ENCODE data around the gene GUF1. TPM values are rescaled to one million over a fixed set of nuclear protein-coding genes. Genes with fewer than 3 reads are reported as not detected.

The GUF1 gene
- total and polyA plus RNA-seq, 2 of the 13 experiments (the other 11 are each of a cell fraction or from before 2014, with no cell fraction given), result 10.3 to 24.6 TPM

DNA sequence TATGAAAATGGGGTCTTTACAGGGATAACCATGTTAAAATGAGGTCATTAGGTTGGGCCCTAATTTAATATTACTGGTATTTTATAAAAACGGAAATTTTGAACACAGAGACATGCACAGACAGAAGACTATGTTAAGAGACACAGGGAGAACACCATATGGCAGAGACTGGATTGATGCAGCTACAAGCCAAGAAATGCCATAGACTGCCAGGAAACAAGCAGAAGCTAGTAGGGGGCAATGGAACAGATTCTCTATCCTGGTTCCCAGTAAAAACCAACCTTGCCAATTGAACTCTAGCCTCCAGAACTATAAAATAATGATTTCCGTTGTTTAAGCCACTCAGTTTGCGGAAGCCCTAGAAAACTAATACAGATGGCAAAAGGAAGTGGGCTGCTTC is 6.6 kb upstream of the GUF1 start:
- intact Hi-C loops (cut with micrococcal nuclease; ENCODE audit: unreplicated experiment) (no loop called here), in situ Hi-C loops (cut with HindIII; ENCODE audit: extremely low pct_ligation_motif_present, low pct_unique_long_range_greater_than_20kb) (no loop called here)
- FAIRE-seq, result no peak
- no peak overlapping the region for H2AFZ ChIP-seq (ENCODE audit: low read length)
- ATAC-seq, result no peak
- DNase-seq (ENCODE audit: low spot score), result no peak
- H3K4me1 ChIP-seq (ENCODE audit: insufficient read depth, low read length), result no peaks in the 10 kb centered on the region
- H3K79me2 ChIP-seq (ENCODE audit: insufficient read depth, low read length), result no peaks in the 10 kb centered on the region
- 40% methylated on average over 3 of the region's 3 CpGs for WGBS (ENCODE audit: low lambda C conversion rate)
- BruUV-seq (replicated peaks), result no TSS peak
- H3K27me3 ChIP-seq (ENCODE audit: control insufficient read depth in 1 of 2, insufficient read depth in 2 of 2, low read length in 2 of 2), result no peaks in the 10 kb centered on the region; a peak in 1 of 5 replicates
- H3K36me3 ChIP-seq (replicated peaks in 1 of 2; ENCODE audit: control insufficient read depth in 1 of 2, insufficient read depth in 2 of 2, low read length in 2 of 2), result no peaks in the 10 kb centered on the region
- ChIA-PET CTCF (ENCODE audit: low intra/inter-chr PET ratio, low total read pairs) (no interaction called here), POLR2A (no interaction called here)
- TF ChIP-seq, protein P1, sequence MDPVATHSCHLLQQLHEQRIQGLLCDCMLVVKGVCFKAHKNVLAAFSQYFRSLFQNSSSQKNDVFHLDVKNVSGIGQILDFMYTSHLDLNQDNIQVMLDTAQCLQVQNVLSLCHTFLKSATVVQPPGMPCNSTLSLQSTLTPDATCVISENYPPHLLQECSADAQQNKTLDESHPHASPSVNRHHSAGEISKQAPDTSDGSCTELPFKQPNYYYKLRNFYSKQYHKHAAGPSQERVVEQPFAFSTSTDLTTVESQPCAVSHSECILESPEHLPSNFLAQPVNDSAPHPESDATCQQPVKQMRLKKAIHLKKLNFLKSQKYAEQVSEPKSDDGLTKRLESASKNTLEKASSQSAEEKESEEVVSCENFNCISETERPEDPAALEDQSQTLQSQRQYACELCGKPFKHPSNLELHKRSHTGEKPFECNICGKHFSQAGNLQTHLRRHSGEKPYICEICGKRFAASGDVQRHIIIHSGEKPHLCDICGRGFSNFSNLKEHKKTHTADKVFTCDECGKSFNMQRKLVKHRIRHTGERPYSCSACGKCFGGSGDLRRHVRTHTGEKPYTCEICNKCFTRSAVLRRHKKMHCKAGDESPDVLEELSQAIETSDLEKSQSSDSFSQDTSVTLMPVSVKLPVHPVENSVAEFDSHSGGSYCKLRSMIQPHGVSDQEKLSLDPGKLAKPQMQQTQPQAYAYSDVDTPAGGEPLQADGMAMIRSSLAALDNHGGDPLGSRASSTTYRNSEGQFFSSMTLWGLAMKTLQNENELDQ (CRISPR knock-in tag; IDR thresholded peaks at IDR 0.05; ENCODE audit: borderline replicate concordance), result no peak
- no peak for TF ChIP-seq TFDP2 (CRISPR knock-in tag; IDR thresholded peaks at IDR 0.05)
- TF ChIP-seq ZNF101 (CRISPR knock-in tag; IDR thresholded peaks at IDR 0.05; ENCODE audit: borderline replicate concordance, low read depth), result no peak
- no peak for TF ChIP-seq MEF2D (CRISPR knock-in tag; IDR thresholded peaks at IDR 0.05)
- TF ChIP-seq U2AF2 (IDR thresholded peaks at IDR 0.05; ENCODE audit: low read depth, low read length), result no peak
- TF ChIP-seq ZNF207 (IDR thresholded peaks at IDR 0.05; ENCODE audit: borderline replicate concordance), result no peak
- TF ChIP-seq RBAK (CRISPR knock-in tag; IDR thresholded peaks at IDR 0.05), result no peak
- TF ChIP-seq BRD4 (CRISPR knock-in tag; IDR thresholded peaks at IDR 0.05), result no peak
- no peak for TF ChIP-seq TIGD3 (CRISPR knock-in tag; IDR thresholded peaks at IDR 0.05; ENCODE audit: borderline replicate concordance)
- TF ChIP-seq MTF1 (CRISPR knock-in tag; IDR thresholded peaks at IDR 0.05), result no peak
- no peak for TF ChIP-seq ZFP41 (CRISPR knock-in tag; IDR thresholded peaks at IDR 0.05; ENCODE audit: borderline replicate concordance)
- no peak for TF ChIP-seq ZNF773 (CRISPR knock-in tag; IDR thresholded peaks at IDR 0.05; ENCODE audit: borderline replicate concordance)
- no peak for TF ChIP-seq HIC2 (CRISPR knock-in tag; IDR thresholded peaks at IDR 0.05; ENCODE audit: low read depth)
- no peak for TF ChIP-seq ELF4 (CRISPR knock-in tag; IDR thresholded peaks at IDR 0.05; ENCODE audit: borderline replicate concordance)
- TF ChIP-seq CREM (IDR thresholded peaks at IDR 0.05), result no peak
- TF ChIP-seq CREM (CRISPR knock-in tag; IDR thresholded peaks at IDR 0.05), result no peak
- H3K9ac ChIP-seq (ENCODE audit: insufficient read depth, low read depth, low read length), result no peak overlapping the region
- no peaks in the 10 kb centered on the region for H3K9me3 ChIP-seq (ENCODE audit: low read length)
- no peak overlapping the region for H3K4me3 ChIP-seq (replicated peaks in 1 of 3; ENCODE audit: insufficient read depth in 1 of 3, low read depth in 2 of 3, low read length in 3 of 3)
- no peak overlapping the region for H3K27ac ChIP-seq (ENCODE audit: extremely low read length, insufficient read depth, low read length)
- H3K4me2 ChIP-seq (ENCODE audit: low read depth, low read length), result no peak overlapping the region
- no peaks in the 10 kb centered on the region for H4K20me1 ChIP-seq (ENCODE audit: insufficient read depth, low read length)

Measured in HepG2 (cell line).